K562 (cell line): ENCODE data around the gene ULBP1. TPM values are rescaled to one million over a fixed set of nuclear protein-coding genes. Genes with fewer than 3 reads are reported as not detected.
"Not testable (repeated sequence)": the region's sequence is repeated elsewhere in the genome, so short reads cannot be mapped to it uniquely, and the experiment has no call there.

ENCODE experiments used
- ATAC-seq: fragments of 200-7000 bp; cut with Tn5 transposase; 3 replicates; pipeline ENCODE4 v1.9.1; 2020; ENCODE audit warnings: moderate library complexity
- BruUV-seq: library from RNA; stranded (reverse); fragments of 400-500 nt; replicated peaks from 2 replicates; lab custom pipeline; 2021; lab: Mats Ljungman, UMichigan
- CTCF ChIA-PET: fragments of 300-600 bp; formaldehyde crosslinking; extraction: SDS; loops from one replicate; lab custom pipeline; 2021; ENCODE audit warnings: low intra/inter-chr PET ratio; lab: Yijun Ruan, JAX
- POLR2A ChIA-PET: fragments of 300-600, 350-650 bp; sonication (Branson Sonifier 250); formaldehyde crosslinking; extraction: SDS; loops from one replicate; lab custom pipeline; 2021; ENCODE audit warnings: antibody characterized with exemption, inconsistent platforms; lab: Yijun Ruan, JAX
- DNase-seq, 4 experiments: peaks; one replicate each; pipeline versions ENCODE4 v3.0.0 to v3.0.0-alpha.2; 2011 to 2018; ENCODE audit warnings: low spot score in 3 of 4, mixed read lengths in 3 of 4; ENCODE audit errors: extremely low read depth in 1 of 4
- FAIRE-seq: peaks from 2 replicates; lab custom pipeline; 2011; peaks lifted over from hg19 to GRCh38; lab: Jason Lieb, UNC
- H2AFZ ChIP-seq: 2 replicates; pipeline ENCODE4 v1.6.0; 2011; ENCODE audit warnings: low read depth, low read length, control low read depth, inconsistent platforms
- H3K27ac ChIP-seq: fragments of 200-600 bp; 3 replicates; pipeline ENCODE4 v1.8.0; 2011; ENCODE audit warnings: low read depth, mild to moderate bottlenecking, control low read depth, inconsistent platforms, low read length, moderate library complexity, mixed read lengths; ENCODE audit errors: extremely low read depth
- H3K27me3 ChIP-seq, 2 experiments: fragments of 300-600 bp in 1 of 2; 2 replicates in 1 of 2; 3 replicates in 1 of 2; pipeline versions ENCODE4 v1.6.0 to v1.8.0; 2011; ENCODE audit warnings: inconsistent platforms in 2 of 2, low read length in 2 of 2, mild to moderate bottlenecking in 1 of 2, mixed read lengths in 1 of 2, moderate library complexity in 1 of 2; ENCODE audit not compliant: control insufficient read depth in 2 of 2, insufficient read depth in 2 of 2
- H3K36me3 ChIP-seq: fragments of 300-600 bp; 3 replicates; pipeline ENCODE4 v1.8.0; 2011; ENCODE audit warnings: mild to moderate bottlenecking, low read length, inconsistent platforms; ENCODE audit not compliant: control insufficient read depth, insufficient read depth
- H3K4me1 ChIP-seq, 2 experiments: fragments of 200-600 bp in 1 of 2; replicated peaks in 1 of 2; 2 replicates in 1 of 2; 3 replicates in 1 of 2; pipeline versions ENCODE4 v1.5.1 to v1.8.0; 2011; ENCODE audit warnings: inconsistent platforms in 2 of 2, low read length in 2 of 2, mild to moderate bottlenecking in 1 of 2, mixed read lengths in 1 of 2, moderate library complexity in 1 of 2; ENCODE audit not compliant: control insufficient read depth in 2 of 2, insufficient read depth in 2 of 2
- H3K4me2 ChIP-seq: 2 replicates; pipeline ENCODE4 v1.6.1; 2011; ENCODE audit warnings: low read length, control low read depth, inconsistent platforms, mixed read lengths; ENCODE audit not compliant: insufficient read depth
- H3K4me3 ChIP-seq: fragments of 200-600 bp; sonication (generic), shearing (Covaris generic); 2 replicates; pipeline ENCODE4 v1.5.1; 2016; ENCODE audit warnings: control low read depth, inconsistent platforms
- H3K79me2 ChIP-seq: fragments of 200-600 bp; 3 replicates; pipeline ENCODE4 v1.8.0; 2011; ENCODE audit warnings: low read length, inconsistent platforms; ENCODE audit not compliant: control insufficient read depth, insufficient read depth
- H3K9ac ChIP-seq, 2 experiments: 2 replicates each; pipeline versions ENCODE4 v1.6.0 to v1.6.1; 2011; ENCODE audit warnings: low read depth in 2 of 2, low read length in 2 of 2, control low read depth in 1 of 2, inconsistent platforms in 1 of 2, mild to moderate bottlenecking in 1 of 2, mixed read lengths in 1 of 2; ENCODE audit not compliant: insufficient read depth in 1 of 2
- H3K9me1 ChIP-seq: one replicate; pipeline ENCODE4 v1.6.0; 2011; ENCODE audit warnings: inconsistent platforms, mild to moderate bottlenecking, low read length, moderate library complexity; ENCODE audit not compliant: control insufficient read depth, insufficient read depth
- H3K9me3 ChIP-seq: replicated peaks from 2 replicates; pipeline ENCODE4 v1.5.1; 2011; ENCODE audit warnings: low read depth, low read length, inconsistent platforms; ENCODE audit not compliant: control insufficient read depth, insufficient read depth
- H4K20me1 ChIP-seq: replicated peaks from 2 replicates; pipeline ENCODE4 v1.6.1; 2011; ENCODE audit warnings: low read length, inconsistent platforms, mixed read lengths; ENCODE audit not compliant: control insufficient read depth, insufficient read depth
- BHLHE40 ChIP-seq: IDR thresholded peaks from 2 replicates; pipeline ENCODE4 v1.6.1; 2011; ENCODE audit warnings: low read length, improper control_type of control experiment
- CHCHD3 ChIP-seq: fragments of 250-450 bp; sonication (Bioruptor Pico); IDR thresholded peaks from 2 replicates; pipeline ENCODE4 v2.1.2; 2022; ENCODE audit warnings: mild to moderate bottlenecking
- MTA3 ChIP-seq: fragments of 450-650 bp; formaldehyde crosslinking; IDR thresholded peaks from 2 replicates; pipeline ENCODE4 v1.6.1; 2017; ENCODE audit warnings: mild to moderate bottlenecking, borderline replicate concordance
- WGBS: fragments of 100-300 bp; shearing (Covaris generic); methylation state at CpG from one replicate; pipeline ENCODE4 v1.1.6; 2016; ENCODE audit warnings: low coverage, mixed read lengths; ENCODE audit not compliant: insufficient coverage; ENCODE audit errors: missing lambda C conversion rate; 5-methylcytosine and 5-hydroxymethylcytosine counted together
- in situ Hi-C: fragments of 300-500 bp; cut with MboI; formaldehyde crosslinking; loops from 4 replicates; pipeline ENCODE4 v1.15.0; 2018; ENCODE audit warnings: inconsistent platforms, mixed read lengths
- intact Hi-C: fragments of 100-400 bp; cut with micrococcal nuclease; formaldehyde crosslinking; loops from 2 replicates; pipeline ENCODE4 v1.14.2; 2022
- polyA plus RNA-seq, 8 experiments: library from polyadenylated mRNA; depleted of rRNA in 4 of 8; stranded (reverse) in 5 of 8; unstranded in 3 of 8; fragments of >200 nt; fragmentation: Nextera tagmentation in 2 of 8; fragmentation: Illumina TruSeq in 1 of 8; extraction: Ambion mirVana in 2 of 8; extraction: Trizol in 1 of 8; gene quantifications; 2 replicates each; pipeline versions ENCODE4 v1.2.1 to v1.2.3, GENCODE V29; 2011 to 2014; ENCODE audit warnings: inconsistent platforms in 1 of 8, missing spikeins in 1 of 8
- total RNA-seq, 7 experiments: library from RNA; depleted of rRNA in 6 of 7; stranded (reverse); fragments of >200 nt in 6 of 7; fragmentation: Illumina TruSeq in 2 of 7; extraction: Trizol in 2 of 7; gene quantifications; 2 replicates each; pipeline versions ENCODE4 v1.2.1 to v1.2.3, GENCODE V29; 2011 to 2021; ENCODE audit warnings: low replicate concordance in 1 of 7
- TF ChIP-seq, protein P1 (sequence below): fragments of 450-650 bp; IDR thresholded peaks from 2 replicates; pipeline ENCODE4 v1.6.1; 2016; ENCODE audit warnings: mild to moderate bottlenecking, moderate library complexity
- TF ChIP-seq, protein P2 (sequence below): sonication (generic); formaldehyde crosslinking; IDR thresholded peaks from 2 replicates; pipeline ENCODE4 v1.8.1; 2023; ENCODE audit warnings: mild to moderate bottlenecking, missing genetic modification reagents

ULBP1 gene
- total and polyA plus RNA-seq, 9 of the 15 experiments (the other 6 are each of a cell fraction or from before 2014, with no cell fraction given) = 0.33 to 6.0 (median 2.5) TPM

DNA sequence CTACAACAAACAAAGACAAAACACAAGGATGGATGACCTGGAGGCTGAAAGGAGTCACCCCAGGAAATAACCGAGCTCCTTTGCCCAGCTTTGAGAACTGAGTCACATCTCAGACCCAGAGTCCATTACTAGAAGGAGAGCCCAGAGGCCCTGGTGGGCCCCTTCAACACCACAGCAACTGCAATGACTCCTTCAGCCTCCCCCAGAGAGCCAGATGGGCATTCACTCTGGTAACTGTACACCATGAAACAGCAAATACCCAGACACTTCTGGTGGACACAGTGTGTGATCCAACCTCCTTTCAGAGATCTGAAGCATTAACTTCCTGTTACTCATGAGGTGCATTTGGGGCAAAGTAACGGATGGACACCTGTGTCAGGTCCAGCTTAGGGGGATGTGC is 39.0 kb downstream of the ULBP1 start (continued):
- TF ChIP-seq, protein P1, sequence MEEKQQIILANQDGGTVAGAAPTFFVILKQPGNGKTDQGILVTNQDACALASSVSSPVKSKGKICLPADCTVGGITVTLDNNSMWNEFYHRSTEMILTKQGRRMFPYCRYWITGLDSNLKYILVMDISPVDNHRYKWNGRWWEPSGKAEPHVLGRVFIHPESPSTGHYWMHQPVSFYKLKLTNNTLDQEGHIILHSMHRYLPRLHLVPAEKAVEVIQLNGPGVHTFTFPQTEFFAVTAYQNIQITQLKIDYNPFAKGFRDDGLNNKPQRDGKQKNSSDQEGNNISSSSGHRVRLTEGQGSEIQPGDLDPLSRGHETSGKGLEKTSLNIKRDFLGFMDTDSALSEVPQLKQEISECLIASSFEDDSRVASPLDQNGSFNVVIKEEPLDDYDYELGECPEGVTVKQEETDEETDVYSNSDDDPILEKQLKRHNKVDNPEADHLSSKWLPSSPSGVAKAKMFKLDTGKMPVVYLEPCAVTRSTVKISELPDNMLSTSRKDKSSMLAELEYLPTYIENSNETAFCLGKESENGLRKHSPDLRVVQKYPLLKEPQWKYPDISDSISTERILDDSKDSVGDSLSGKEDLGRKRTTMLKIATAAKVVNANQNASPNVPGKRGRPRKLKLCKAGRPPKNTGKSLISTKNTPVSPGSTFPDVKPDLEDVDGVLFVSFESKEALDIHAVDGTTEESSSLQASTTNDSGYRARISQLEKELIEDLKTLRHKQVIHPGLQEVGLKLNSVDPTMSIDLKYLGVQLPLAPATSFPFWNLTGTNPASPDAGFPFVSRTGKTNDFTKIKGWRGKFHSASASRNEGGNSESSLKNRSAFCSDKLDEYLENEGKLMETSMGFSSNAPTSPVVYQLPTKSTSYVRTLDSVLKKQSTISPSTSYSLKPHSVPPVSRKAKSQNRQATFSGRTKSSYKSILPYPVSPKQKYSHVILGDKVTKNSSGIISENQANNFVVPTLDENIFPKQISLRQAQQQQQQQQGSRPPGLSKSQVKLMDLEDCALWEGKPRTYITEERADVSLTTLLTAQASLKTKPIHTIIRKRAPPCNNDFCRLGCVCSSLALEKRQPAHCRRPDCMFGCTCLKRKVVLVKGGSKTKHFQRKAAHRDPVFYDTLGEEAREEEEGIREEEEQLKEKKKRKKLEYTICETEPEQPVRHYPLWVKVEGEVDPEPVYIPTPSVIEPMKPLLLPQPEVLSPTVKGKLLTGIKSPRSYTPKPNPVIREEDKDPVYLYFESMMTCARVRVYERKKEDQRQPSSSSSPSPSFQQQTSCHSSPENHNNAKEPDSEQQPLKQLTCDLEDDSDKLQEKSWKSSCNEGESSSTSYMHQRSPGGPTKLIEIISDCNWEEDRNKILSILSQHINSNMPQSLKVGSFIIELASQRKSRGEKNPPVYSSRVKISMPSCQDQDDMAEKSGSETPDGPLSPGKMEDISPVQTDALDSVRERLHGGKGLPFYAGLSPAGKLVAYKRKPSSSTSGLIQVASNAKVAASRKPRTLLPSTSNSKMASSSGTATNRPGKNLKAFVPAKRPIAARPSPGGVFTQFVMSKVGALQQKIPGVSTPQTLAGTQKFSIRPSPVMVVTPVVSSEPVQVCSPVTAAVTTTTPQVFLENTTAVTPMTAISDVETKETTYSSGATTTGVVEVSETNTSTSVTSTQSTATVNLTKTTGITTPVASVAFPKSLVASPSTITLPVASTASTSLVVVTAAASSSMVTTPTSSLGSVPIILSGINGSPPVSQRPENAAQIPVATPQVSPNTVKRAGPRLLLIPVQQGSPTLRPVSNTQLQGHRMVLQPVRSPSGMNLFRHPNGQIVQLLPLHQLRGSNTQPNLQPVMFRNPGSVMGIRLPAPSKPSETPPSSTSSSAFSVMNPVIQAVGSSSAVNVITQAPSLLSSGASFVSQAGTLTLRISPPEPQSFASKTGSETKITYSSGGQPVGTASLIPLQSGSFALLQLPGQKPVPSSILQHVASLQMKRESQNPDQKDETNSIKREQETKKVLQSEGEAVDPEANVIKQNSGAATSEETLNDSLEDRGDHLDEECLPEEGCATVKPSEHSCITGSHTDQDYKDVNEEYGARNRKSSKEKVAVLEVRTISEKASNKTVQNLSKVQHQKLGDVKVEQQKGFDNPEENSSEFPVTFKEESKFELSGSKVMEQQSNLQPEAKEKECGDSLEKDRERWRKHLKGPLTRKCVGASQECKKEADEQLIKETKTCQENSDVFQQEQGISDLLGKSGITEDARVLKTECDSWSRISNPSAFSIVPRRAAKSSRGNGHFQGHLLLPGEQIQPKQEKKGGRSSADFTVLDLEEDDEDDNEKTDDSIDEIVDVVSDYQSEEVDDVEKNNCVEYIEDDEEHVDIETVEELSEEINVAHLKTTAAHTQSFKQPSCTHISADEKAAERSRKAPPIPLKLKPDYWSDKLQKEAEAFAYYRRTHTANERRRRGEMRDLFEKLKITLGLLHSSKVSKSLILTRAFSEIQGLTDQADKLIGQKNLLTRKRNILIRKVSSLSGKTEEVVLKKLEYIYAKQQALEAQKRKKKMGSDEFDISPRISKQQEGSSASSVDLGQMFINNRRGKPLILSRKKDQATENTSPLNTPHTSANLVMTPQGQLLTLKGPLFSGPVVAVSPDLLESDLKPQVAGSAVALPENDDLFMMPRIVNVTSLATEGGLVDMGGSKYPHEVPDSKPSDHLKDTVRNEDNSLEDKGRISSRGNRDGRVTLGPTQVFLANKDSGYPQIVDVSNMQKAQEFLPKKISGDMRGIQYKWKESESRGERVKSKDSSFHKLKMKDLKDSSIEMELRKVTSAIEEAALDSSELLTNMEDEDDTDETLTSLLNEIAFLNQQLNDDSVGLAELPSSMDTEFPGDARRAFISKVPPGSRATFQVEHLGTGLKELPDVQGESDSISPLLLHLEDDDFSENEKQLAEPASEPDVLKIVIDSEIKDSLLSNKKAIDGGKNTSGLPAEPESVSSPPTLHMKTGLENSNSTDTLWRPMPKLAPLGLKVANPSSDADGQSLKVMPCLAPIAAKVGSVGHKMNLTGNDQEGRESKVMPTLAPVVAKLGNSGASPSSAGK = no peak
- TF ChIP-seq CHCHD3 (CRISPR knock-in tag) = no peak
- no peak for TF ChIP-seq MTA3
- TF ChIP-seq BHLHE40 = no peak
- TF ChIP-seq, protein P2, sequence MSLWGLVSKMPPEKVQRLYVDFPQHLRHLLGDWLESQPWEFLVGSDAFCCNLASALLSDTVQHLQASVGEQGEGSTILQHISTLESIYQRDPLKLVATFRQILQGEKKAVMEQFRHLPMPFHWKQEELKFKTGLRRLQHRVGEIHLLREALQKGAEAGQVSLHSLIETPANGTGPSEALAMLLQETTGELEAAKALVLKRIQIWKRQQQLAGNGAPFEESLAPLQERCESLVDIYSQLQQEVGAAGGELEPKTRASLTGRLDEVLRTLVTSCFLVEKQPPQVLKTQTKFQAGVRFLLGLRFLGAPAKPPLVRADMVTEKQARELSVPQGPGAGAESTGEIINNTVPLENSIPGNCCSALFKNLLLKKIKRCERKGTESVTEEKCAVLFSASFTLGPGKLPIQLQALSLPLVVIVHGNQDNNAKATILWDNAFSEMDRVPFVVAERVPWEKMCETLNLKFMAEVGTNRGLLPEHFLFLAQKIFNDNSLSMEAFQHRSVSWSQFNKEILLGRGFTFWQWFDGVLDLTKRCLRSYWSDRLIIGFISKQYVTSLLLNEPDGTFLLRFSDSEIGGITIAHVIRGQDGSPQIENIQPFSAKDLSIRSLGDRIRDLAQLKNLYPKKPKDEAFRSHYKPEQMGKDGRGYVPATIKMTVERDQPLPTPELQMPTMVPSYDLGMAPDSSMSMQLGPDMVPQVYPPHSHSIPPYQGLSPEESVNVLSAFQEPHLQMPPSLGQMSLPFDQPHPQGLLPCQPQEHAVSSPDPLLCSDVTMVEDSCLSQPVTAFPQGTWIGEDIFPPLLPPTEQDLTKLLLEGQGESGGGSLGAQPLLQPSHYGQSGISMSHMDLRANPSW (CRISPR knock-in tag) = no peak

DNA sequence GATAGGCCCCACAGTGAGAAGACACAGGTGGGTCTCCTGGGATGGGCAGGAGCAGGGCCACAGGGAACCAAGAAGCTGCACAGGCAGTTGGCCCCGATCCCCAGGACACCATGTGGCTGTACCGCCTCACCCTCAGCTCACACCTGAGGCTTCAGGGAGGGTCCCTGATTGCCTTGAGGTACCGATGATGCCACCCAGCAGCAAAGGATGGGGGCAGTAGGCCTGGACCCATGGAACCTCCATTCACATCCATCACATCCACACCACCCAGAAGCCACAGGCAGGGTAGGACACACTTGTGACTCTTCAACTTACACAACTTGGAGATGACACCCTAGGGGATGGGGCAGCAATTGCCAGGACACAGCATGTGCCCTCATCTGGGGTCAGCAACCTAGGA is 39.9 kb downstream of the ULBP1 start:
- H3K4me2 ChIP-seq, POLR2A ChIA-PET, CTCF ChIA-PET, H3K79me2 ChIP-seq, BruUV-seq, H3K9me1 ChIP-seq, H3K9me3 ChIP-seq, FAIRE-seq, H3K9ac ChIP-seq, H3K27ac ChIP-seq, ATAC-seq, in situ Hi-C loops, H3K36me3 ChIP-seq, H4K20me1 ChIP-seq, H2AFZ ChIP-seq, H3K4me3 ChIP-seq, DNase-seq: not testable (repeated sequence)
- H3K27me3 ChIP-seq = peaks cover 0 to 20% of the 10 kb centered on the region in 2 experiments; a peak in 2 of 5 replicates
- intact Hi-C loops = loop anchor here (10.0 kb wide), 2 partner anchors 439 to 811 kb away; partner anchors contain the start of gene GINM1
- 38% methylated on average over 3 of the region's 3 CpGs for WGBS
- peaks cover 7 to 31% of the 10 kb centered on the region in 2 experiments for H3K4me1 ChIP-seq
